Measurements from ENCODE around the gene KLF4. TPM values are rescaled to one million over a fixed set of nuclear protein-coding genes. Genes with fewer than 3 reads are reported as not detected.

Gene KLF4
- total RNA-seq, 3 donors from 2014 or later (not counting 1 experiment from before 2014, with no cell fraction given): 29.8 to 162 (median 29.8) TPM

GRCh38 chr9:107485458-107486043 lies 4.0 kb downstream of the KLF4 start:
- H3K27me3 Mint-ChIP-seq (ENCODE audit: low read depth in 2 of 2): peaks cover 30 to 35% of the 10 kb centered on the region in 2 donors
- H3K36me3 ChIP-seq (ENCODE audit: control insufficient read depth, insufficient read depth, low read length): no peaks in the 10 kb centered on the region
- no peak overlapping the region for H3K27ac ChIP-seq (ENCODE audit: low read length)
- peaks cover 11 to 20% of the 10 kb centered on the region in 2 donors for H3K4me1 Mint-ChIP-seq
- H3K4me1 ChIP-seq (ENCODE audit: control insufficient read depth, insufficient read depth, low read length): peaks cover 28% of the 10 kb centered on the region
- H3K9me3 ChIP-seq (ENCODE audit: control insufficient read depth, insufficient read depth, low read length): no peaks in the 10 kb centered on the region
- no peak overlapping the region for H3K4me3 ChIP-seq (ENCODE audit: low read length)
- intact Hi-C loops (cut with micrococcal nuclease): no loop called here
- 94% methylated on average over 14 of the region's 15 CpGs for WGBS (ENCODE audit: insufficient coverage)
- H3K27me3 ChIP-seq (ENCODE audit: control insufficient read depth, insufficient read depth, low read length): peaks cover 15% of the 10 kb centered on the region
- H3K9me3 Mint-ChIP-seq: no peaks in the 10 kb centered on the region
- no peak for ATAC-seq
- H3K4me3 Mint-ChIP-seq: no peak overlapping the region
- TF ChIP-seq CTCF (IDR thresholded peaks at IDR 0.05): no peak
- H3K27ac Mint-ChIP-seq: no peak overlapping the region
- DNase-seq: no peak
- H3K36me3 Mint-ChIP-seq: no peaks in the 10 kb centered on the region

GRCh38 chr9:107484117-107484723 lies 5.3 kb downstream of the KLF4 start:
- ATAC-seq: no peak
- Histone ChIP-seq H3K27ac (ENCODE audit: low read length) (no peak overlapping the region), H3K36me3 (ENCODE audit: control insufficient read depth, insufficient read depth, low read length) (no peaks in the 10 kb centered on the region), H3K4me1 (ENCODE audit: control insufficient read depth, insufficient read depth, low read length) (peaks cover 21% of the 10 kb centered on the region), H3K9me3 (ENCODE audit: control insufficient read depth, insufficient read depth, low read length) (no peaks in the 10 kb centered on the region), H3K27me3 (ENCODE audit: control insufficient read depth, insufficient read depth, low read length) (peaks cover 11% of the 10 kb centered on the region), H3K4me3 (ENCODE audit: low read length) (no peak overlapping the region)
- Mint-ChIP-seq H3K9me3 (no peaks in the 10 kb centered on the region), H3K4me1 (peaks cover 5 to 14% of the 10 kb centered on the region in 2 donors), H3K36me3 (no peaks in the 10 kb centered on the region), H3K27me3 (ENCODE audit: low read depth in 2 of 2) (peaks cover 25 to 35% of the 10 kb centered on the region in 2 donors), H3K4me3 (no peak overlapping the region), H3K27ac (no peak overlapping the region)
- DNase-seq: peak in 1 of 2 donors; percentile 15
- intact Hi-C loops (cut with micrococcal nuclease): no loop called here
- TF ChIP-seq CTCF (IDR thresholded peaks at IDR 0.05): no peak
- WGBS (ENCODE audit: insufficient coverage): 100% methylated on average over 2 of the region's 4 CpGs

- H3K9me3 Mint-ChIP-seq: no peaks in the 10 kb centered on the region
- ATAC-seq (no peak), DNase-seq (no peak)
- no peak overlapping the region for H3K4me3 Mint-ChIP-seq
- Histone ChIP-seq H3K36me3 (ENCODE audit: control insufficient read depth, insufficient read depth, low read length) (no peaks in the 10 kb centered on the region), H3K27ac (ENCODE audit: low read length) (no peak overlapping the region), H3K4me1 (ENCODE audit: control insufficient read depth, insufficient read depth, low read length) (peaks cover 15% of the 10 kb centered on the region), H3K9me3 (ENCODE audit: control insufficient read depth, insufficient read depth, low read length) (no peaks in the 10 kb centered on the region), H3K27me3 (ENCODE audit: control insufficient read depth, insufficient read depth, low read length) (peaks cover 8% of the 10 kb centered on the region), H3K4me3 (ENCODE audit: low read length) (no peak overlapping the region)
- no peaks in the 10 kb centered on the region for H3K36me3 Mint-ChIP-seq
- TF ChIP-seq CTCF (IDR thresholded peaks at IDR 0.05): no peak
- no peak overlapping the region for H3K27ac Mint-ChIP-seq
- H3K4me1 Mint-ChIP-seq: peaks cover 0 to 9% of the 10 kb centered on the region in 2 donors
- WGBS (ENCODE audit: insufficient coverage): 82% methylated on average over 2 of the region's 2 CpGs
- intact Hi-C loops (cut with micrococcal nuclease): no loop called here
- peaks cover 21 to 35% of the 10 kb centered on the region in 2 donors for H3K27me3 Mint-ChIP-seq (ENCODE audit: low read depth in 2 of 2)
These were observed 5.9 kb downstream of the KLF4 start for GRCh38 chr9:107483666-107484065.
